ENCODE data around the gene MAP2K3.

Gene MAP2K3

GRCh38 chr17:21352981-21353265 is 68.4 kb downstream of the MAP2K3 start:
- no peak overlapping the region for H3K4me3 ChIP-seq (ENCODE audit: low read depth, low read length)
- DNase-seq (ENCODE audit: low read depth): no peak
- TF ChIP-seq CTCF (conservative IDR thresholded peaks at IDR 0.05; ENCODE audit: low read depth, low read length): no peak

GRCh38 chr17:21353326-21354010 is 69.0 kb downstream of the MAP2K3 start:
- DNase-seq (ENCODE audit: low read depth): no peak
- H3K4me3 ChIP-seq (ENCODE audit: low read depth, low read length): no peak overlapping the region
- TF ChIP-seq CTCF (conservative IDR thresholded peaks at IDR 0.05; ENCODE audit: low read depth, low read length): no peak

- no peak for DNase-seq (ENCODE audit: low read depth)
- H3K4me3 ChIP-seq (ENCODE audit: low read depth, low read length): no peak overlapping the region
- TF ChIP-seq CTCF (conservative IDR thresholded peaks at IDR 0.05; ENCODE audit: low read depth, low read length): no peak
Observed at GRCh38 chr17:21354796-21355385, 70.4 kb downstream of the MAP2K3 start.

- TF ChIP-seq CTCF (conservative IDR thresholded peaks at IDR 0.05; ENCODE audit: low read depth, low read length): no peak
Observed at GRCh38 chr17:21355586-21355985, 71.1 kb downstream of the MAP2K3 start.

GRCh38 chr17:21356537-21357127 is 72.1 kb downstream of the MAP2K3 start:
- H3K4me3 ChIP-seq (ENCODE audit: low read depth, low read length): no peak overlapping the region
- TF ChIP-seq CTCF (conservative IDR thresholded peaks at IDR 0.05; ENCODE audit: low read depth, low read length): no peak
- DNase-seq (ENCODE audit: low read depth): no peak

More at GRCh38 chr17:21355586-21355985, 71.1 kb downstream of the MAP2K3 start:
- no peak for DNase-seq (ENCODE audit: low read depth)
- H3K4me3 ChIP-seq (ENCODE audit: low read depth, low read length): no peak overlapping the region

- no peak for DNase-seq (ENCODE audit: low read depth)
- H3K4me3 ChIP-seq (ENCODE audit: low read depth, low read length): no peak overlapping the region
- TF ChIP-seq CTCF (conservative IDR thresholded peaks at IDR 0.05; ENCODE audit: low read depth, low read length): no peak
Observed at GRCh38 chr17:21357281-21357680, 72.8 kb downstream of the MAP2K3 start.
